HG03025 (cell line): ENCODE measurements around the gene ZNF136.

Experiments
- ATAC-seq: cut with Tn5 transposase; IDR thresholded peaks from one replicate; pipeline ENCODE4 v1.9.1; 2021; ENCODE audit warnings: mild to moderate bottlenecking, moderate library complexity; ENCODE audit not compliant: unreplicated experiment, low FRiP score

The ZNF136 gene

GRCh38 chr19:12187625-12188024, 24.7 kb downstream of the ZNF136 start:
- ATAC-seq: no peak

- no peak for ATAC-seq
Observed at GRCh38 chr19:12194827-12195731, 32.2 kb downstream of the ZNF136 start.

DNA sequence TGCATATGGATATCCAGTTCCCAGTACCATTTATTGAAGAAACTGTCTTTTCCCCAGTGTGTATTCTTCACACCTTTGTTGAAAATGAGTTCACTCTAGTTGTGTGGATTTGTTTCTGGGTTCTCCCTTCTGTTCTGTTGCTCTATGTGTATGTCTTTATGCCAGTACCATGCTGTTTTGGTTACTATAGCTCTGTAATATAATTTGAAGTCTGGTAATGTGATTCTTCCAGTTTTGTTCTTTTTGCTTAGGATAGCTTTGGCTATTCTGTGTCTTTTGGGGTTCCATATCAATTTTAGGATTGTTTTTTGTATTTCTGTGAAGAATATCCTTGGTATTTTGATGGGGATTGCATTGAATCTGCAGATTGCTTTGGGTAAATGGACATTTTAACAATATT, 35.2 kb downstream of the ZNF136 start:
- no peak for ATAC-seq

GRCh38 chr19:12199757-12200419, 37.0 kb downstream of the ZNF136 start:
- no peak for ATAC-seq

DNA sequence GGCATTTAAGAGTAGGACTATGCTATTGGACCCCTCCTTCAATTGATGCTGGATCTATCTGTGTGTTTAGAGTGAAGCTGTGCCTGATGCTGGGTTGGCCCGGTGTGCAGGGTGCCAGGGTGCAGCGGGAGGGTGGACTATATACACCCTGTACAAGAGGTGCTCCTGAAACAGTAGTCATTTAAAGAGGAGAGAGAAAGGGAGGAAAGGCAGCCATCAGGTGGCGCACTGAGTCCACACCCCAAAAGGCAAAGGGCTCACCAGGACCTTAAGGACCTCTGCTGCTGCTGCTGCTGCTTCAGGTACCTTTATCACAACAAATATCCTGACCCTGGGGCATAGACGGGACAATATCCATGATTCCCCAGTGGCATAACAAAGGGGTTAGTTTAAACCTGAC, 39.4 kb downstream of the ZNF136 start:
- ATAC-seq: no peak

GRCh38 chr19:12205296-12205695, 42.4 kb downstream of the ZNF136 start:
- ATAC-seq: no peak

- ATAC-seq: no peak
Observed at GRCh38 chr19:12208221-12208620, 45.3 kb downstream of the ZNF136 start.

- ATAC-seq: no peak
Observed at GRCh38 chr19:12217332-12217731, 54.4 kb downstream of the ZNF136 start.

GRCh38 chr19:12222980-12223630, 60.2 kb downstream of the ZNF136 start:
- no peak for ATAC-seq

DNA sequence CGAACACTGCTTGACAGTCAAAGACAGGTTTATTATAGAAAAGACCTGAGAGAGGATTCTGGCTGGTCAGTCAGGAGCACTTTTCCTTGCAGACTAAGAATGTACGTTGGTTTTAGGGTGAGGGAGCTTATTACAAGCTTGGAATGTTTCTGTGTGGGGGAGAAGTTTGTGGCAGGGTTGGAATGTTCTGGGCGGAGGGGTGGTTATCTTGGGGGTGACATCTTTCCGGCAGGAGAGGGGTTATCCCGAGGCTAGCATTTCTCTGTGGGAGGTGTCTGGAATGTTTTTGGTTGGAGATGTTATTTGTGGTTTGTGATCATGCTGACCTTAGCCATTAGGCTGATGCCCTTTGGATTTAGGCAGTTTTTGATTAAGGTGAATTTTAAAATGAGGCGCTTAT, 61.8 kb downstream of the ZNF136 start:
- ATAC-seq: no peak

GRCh38 chr19:12229990-12230389, 67.1 kb downstream of the ZNF136 start:
- no peak for ATAC-seq

- no peak for ATAC-seq
Observed at GRCh38 chr19:12230751-12231733, 68.1 kb downstream of the ZNF136 start.

DNA sequence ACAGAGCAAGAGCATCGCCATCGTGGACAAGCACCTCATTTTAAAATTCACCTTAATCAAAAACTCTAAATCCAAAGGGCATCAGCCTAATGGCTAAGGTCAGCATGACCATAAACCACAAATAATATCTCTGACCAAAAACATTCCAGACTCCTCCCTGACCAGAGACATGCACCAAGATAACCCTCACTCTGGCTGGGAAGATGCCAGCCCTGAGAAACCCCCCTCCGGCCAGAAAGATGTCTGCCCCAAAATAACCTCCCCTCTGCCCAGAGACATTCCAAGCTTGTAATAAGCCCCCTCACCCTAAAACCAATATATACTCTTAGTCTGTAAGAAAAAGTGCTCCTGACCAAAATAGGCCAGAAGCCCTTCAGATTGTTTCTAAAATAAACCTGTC, 70.1 kb downstream of the ZNF136 start:
- no peak for ATAC-seq

- no peak for ATAC-seq
Observed at GRCh38 chr19:12237143-12237839, 74.4 kb downstream of the ZNF136 start.
